ENCODE results near the gene SORCS3.

DNA sequence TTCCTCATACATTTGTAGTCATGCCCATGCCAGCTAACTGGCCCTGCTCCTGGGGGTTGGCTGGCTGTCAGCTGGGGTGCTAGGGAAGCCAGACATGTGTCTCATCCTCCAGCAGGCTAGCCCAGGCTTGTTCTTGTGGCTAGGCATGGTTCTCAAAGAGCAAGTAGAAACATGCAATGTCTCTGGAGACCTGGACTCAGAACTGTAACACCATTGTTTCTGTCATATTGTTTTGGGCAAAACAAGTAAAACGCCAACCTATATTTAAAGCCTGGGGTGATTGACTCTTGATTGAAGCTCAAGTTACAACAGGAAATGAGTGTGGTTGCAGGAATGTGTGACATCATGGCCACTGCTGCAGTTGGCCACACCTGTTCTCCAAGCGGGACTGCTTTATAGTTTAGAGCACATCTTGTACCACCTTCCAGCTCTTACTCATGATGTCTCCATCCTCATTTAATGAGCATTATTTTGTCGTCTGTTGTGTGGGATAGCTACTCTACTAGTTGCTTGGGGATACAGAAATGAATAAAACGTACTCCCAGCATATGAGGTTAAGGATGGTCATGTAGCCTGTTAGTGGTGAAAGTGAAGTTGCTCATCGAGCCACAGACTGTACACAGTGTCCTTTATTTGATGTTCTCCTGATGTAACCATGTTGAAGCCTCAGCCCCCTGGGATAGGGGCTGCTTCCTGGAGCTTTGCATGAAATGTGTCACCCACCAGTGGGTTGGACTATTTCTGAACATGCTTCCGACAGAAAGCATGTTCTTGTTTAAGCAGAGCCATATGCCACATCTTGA lies 168.4 kb downstream of the SORCS3 start:
- TF ChIP-seq, protein P1, sequence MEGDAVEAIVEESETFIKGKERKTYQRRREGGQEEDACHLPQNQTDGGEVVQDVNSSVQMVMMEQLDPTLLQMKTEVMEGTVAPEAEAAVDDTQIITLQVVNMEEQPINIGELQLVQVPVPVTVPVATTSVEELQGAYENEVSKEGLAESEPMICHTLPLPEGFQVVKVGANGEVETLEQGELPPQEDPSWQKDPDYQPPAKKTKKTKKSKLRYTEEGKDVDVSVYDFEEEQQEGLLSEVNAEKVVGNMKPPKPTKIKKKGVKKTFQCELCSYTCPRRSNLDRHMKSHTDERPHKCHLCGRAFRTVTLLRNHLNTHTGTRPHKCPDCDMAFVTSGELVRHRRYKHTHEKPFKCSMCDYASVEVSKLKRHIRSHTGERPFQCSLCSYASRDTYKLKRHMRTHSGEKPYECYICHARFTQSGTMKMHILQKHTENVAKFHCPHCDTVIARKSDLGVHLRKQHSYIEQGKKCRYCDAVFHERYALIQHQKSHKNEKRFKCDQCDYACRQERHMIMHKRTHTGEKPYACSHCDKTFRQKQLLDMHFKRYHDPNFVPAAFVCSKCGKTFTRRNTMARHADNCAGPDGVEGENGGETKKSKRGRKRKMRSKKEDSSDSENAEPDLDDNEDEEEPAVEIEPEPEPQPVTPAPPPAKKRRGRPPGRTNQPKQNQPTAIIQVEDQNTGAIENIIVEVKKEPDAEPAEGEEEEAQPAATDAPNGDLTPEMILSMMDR (IDR thresholded peaks at IDR 0.05; ENCODE audit: insufficient read depth, low read depth, low read length), result no peak
- no peak for TF ChIP-seq EZH2 (IDR thresholded peaks at IDR 0.05; ENCODE audit: insufficient read depth, low read length)
